ENCODE results near the gene GPSM1.

GPSM1 gene

DNA sequence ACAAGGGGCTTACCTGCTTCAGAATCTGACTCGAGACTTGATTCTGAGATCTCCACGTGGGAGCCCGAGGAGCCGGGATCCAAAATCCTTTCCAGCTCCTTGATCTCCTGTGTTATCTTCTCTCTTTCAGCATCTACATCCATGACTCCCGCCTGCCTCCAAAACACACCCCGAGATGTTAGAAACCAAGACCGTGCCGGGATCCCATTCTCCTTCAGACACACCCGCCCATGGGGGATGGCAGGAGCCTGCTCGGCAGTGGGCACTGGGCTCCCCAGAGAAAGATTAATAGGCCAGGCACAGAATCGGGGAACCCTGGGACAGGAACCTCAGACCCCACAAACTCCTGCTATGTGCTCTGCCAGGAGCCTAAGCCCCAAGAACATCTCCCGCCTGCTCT lies 70.9 kb downstream of the GPSM1 start:
- no peak overlapping the region; the same call in 1 of the 2 replicates for H3K27ac ChIP-seq (replicated peaks)
- H3K4me3 ChIP-seq (replicated peaks; ENCODE audit: insufficient read depth, low read length), result peak overlapping the region; percentile 82
- H3K27me3 ChIP-seq (ENCODE audit: insufficient read depth, poor library complexity, severe bottlenecking), result no peaks in the 10 kb centered on the region
- no peak for TF ChIP-seq POLR2AphosphoS5 (IDR thresholded peaks at IDR 0.05; ENCODE audit: low read depth)
- no peak for TF ChIP-seq SPI1 (IDR thresholded peaks at IDR 0.05; ENCODE audit: borderline replicate concordance, low read depth)
- TF ChIP-seq GABPA (IDR thresholded peaks at IDR 0.05; ENCODE audit: low read depth), result no peak
- TF ChIP-seq, protein P1, sequence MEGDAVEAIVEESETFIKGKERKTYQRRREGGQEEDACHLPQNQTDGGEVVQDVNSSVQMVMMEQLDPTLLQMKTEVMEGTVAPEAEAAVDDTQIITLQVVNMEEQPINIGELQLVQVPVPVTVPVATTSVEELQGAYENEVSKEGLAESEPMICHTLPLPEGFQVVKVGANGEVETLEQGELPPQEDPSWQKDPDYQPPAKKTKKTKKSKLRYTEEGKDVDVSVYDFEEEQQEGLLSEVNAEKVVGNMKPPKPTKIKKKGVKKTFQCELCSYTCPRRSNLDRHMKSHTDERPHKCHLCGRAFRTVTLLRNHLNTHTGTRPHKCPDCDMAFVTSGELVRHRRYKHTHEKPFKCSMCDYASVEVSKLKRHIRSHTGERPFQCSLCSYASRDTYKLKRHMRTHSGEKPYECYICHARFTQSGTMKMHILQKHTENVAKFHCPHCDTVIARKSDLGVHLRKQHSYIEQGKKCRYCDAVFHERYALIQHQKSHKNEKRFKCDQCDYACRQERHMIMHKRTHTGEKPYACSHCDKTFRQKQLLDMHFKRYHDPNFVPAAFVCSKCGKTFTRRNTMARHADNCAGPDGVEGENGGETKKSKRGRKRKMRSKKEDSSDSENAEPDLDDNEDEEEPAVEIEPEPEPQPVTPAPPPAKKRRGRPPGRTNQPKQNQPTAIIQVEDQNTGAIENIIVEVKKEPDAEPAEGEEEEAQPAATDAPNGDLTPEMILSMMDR (IDR thresholded peaks at IDR 0.05; ENCODE audit: insufficient read depth, low read length), result no peak
- TF ChIP-seq, protein P2, sequence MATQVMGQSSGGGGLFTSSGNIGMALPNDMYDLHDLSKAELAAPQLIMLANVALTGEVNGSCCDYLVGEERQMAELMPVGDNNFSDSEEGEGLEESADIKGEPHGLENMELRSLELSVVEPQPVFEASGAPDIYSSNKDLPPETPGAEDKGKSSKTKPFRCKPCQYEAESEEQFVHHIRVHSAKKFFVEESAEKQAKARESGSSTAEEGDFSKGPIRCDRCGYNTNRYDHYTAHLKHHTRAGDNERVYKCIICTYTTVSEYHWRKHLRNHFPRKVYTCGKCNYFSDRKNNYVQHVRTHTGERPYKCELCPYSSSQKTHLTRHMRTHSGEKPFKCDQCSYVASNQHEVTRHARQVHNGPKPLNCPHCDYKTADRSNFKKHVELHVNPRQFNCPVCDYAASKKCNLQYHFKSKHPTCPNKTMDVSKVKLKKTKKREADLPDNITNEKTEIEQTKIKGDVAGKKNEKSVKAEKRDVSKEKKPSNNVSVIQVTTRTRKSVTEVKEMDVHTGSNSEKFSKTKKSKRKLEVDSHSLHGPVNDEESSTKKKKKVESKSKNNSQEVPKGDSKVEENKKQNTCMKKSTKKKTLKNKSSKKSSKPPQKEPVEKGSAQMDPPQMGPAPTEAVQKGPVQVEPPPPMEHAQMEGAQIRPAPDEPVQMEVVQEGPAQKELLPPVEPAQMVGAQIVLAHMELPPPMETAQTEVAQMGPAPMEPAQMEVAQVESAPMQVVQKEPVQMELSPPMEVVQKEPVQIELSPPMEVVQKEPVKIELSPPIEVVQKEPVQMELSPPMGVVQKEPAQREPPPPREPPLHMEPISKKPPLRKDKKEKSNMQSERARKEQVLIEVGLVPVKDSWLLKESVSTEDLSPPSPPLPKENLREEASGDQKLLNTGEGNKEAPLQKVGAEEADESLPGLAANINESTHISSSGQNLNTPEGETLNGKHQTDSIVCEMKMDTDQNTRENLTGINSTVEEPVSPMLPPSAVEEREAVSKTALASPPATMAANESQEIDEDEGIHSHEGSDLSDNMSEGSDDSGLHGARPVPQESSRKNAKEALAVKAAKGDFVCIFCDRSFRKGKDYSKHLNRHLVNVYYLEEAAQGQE (IDR thresholded peaks at IDR 0.05; ENCODE audit: insufficient replicate concordance, low read depth), result no peak
- DNase-seq (ENCODE audit: low read depth in 1 of 2, low spot score in 1 of 2), result no peak

DNA sequence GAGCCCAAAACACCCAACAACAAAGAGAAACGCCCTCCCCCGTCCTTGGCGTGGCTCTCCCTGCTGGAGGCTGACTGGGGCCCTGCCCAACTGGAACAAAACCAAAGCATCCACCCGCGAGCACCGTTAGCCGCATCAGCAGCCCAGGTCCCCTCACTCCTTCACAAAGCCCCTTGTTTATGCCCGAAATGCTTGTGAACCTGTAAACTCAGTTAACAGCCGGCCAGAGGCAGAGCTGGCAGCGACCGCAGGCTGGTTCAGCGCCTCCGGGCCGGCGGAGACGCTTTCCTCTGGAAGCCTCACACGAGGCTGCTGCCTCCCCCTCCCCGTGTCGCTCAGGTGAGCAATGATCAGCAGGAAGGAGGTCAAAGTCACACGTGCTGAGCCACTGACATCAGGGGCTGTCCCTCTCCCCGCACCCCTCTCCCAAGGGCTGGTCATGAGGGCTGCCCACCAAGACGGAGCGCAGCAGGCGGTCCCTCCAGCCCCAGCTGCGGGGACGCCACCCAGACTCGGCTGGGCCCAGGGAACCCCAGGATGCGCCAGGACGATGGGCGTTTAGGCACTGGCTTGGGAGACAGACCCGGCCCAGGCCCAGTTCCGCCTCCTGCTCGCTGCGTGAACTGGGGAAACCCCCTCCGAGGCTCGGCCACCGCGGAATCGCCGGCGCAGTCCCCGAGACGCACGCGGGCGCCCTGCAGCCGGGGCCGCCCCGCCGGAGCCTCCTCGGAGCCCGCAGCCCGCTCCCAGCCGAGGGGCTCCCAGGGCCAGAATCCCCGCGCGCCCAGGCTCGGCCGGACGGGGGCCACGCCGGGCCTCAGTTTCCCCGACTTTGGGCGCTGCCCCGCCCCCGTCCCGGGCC lies 72.1 kb downstream of the GPSM1 start:
- H3K27me3 ChIP-seq (ENCODE audit: insufficient read depth, poor library complexity, severe bottlenecking), result no peaks in the 10 kb centered on the region
- peak overlapping the region; percentile 65 for H3K27ac ChIP-seq (replicated peaks)
- DNase-seq (ENCODE audit: low read depth in 1 of 2, low spot score in 1 of 2), result no peak

DNA sequence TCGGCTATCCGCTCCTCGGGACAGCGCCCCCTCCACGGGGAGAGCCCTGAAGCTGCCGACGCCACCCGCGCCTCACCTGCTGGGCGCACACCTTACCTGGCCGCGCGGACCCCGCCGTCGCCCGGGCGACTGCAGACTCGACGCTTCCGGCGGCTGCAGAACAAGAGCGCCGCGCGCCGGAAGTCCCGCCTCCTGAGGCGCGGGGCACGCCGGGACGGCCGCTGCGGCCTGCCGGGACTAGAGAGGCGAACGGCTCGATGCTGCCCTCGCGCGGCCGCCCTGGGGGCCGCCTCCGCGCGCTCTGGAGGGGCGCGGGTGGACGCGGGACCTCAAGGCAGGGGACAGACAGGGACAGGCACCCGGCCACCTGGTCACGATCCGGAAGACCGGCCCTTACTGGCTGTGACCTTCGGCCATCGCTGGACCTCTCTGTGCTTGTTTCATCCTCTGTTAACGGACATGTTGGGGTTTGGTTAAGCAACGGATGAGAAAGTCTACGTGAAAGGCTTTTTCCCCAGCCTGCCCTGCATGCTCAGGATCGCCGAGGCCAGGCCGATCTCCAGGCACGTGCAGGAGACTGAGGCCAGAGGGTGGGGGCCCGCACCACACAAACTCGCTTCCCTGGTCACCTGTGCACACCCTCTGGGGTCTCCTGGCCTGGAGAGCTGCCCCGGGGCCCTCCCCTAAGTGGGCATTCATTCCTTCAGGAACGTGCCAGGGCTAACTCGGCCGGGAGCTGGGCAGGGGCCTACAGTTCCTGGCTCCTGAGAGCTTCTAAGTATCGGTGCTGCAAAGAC lies 72.9 kb downstream of the GPSM1 start, which contains the start of gene SNAPC4:
TSS of gene SNAPC4 (minus strand) at position 133 of the 797 bp plus-strand sequence. CDS start 1,742 bp downstream, outside the sequence.
- no peaks in the 10 kb centered on the region for H3K27me3 ChIP-seq (ENCODE audit: insufficient read depth, poor library complexity, severe bottlenecking)
- peak within 1 kb of the TSS; percentile 82 for H3K4me3 ChIP-seq (replicated peaks; ENCODE audit: insufficient read depth, low read length)
- DNase-seq (ENCODE audit: low read depth in 1 of 2, low spot score in 1 of 2), result peak; percentile 83 to 84
- TF ChIP-seq SPI1 (IDR thresholded peaks at IDR 0.05; ENCODE audit: borderline replicate concordance, low read depth) (no peak), GABPA (IDR thresholded peaks at IDR 0.05; ENCODE audit: low read depth) (peak; percentile 90), POLR2AphosphoS5 (IDR thresholded peaks at IDR 0.05; ENCODE audit: low read depth) (peak; percentile 35; the same call in 1 of the 2 replicates)
- TF ChIP-seq, protein P2 (IDR thresholded peaks at IDR 0.05; ENCODE audit: insufficient replicate concordance, low read depth), result peak; percentile 45
- TF ChIP-seq, protein P1 (IDR thresholded peaks at IDR 0.05; ENCODE audit: insufficient read depth, low read length), result peak; percentile 70
- H3K27ac ChIP-seq (replicated peaks), result peak within 1 kb of the TSS; percentile 65

More for the DNA sequence above, 72.1 kb downstream of the GPSM1 start:
- TF ChIP-seq, protein P2 (IDR thresholded peaks at IDR 0.05; ENCODE audit: insufficient replicate concordance, low read depth), result no peak
- TF ChIP-seq SPI1 (IDR thresholded peaks at IDR 0.05; ENCODE audit: borderline replicate concordance, low read depth), result no peak
- TF ChIP-seq, protein P1 (IDR thresholded peaks at IDR 0.05; ENCODE audit: insufficient read depth, low read length), result no peak
- no peak for TF ChIP-seq POLR2AphosphoS5 (IDR thresholded peaks at IDR 0.05; ENCODE audit: low read depth)
- no peak for TF ChIP-seq GABPA (IDR thresholded peaks at IDR 0.05; ENCODE audit: low read depth)
- H3K4me3 ChIP-seq (replicated peaks; ENCODE audit: insufficient read depth, low read length), result peak overlapping the region; percentile 82

Measured in HL-60 (cell line).